Sigmoid colon (tissue), 7 donors: ENCODE measurements around the gene MAD1L1. TPM values are rescaled to one million over a fixed set of nuclear protein-coding genes. Genes with fewer than 3 reads are reported as not detected.

Experiments
- DNase-seq: peaks from one replicate; pipeline ENCODE4 v3.0.0-alpha.2; 2019
- H3K27ac ChIP-seq, 4 donors: fragments of 200-600 bp; sonication (generic); one replicate each; pipeline ENCODE4 v1.5.1; 2016 to 2019; ENCODE audit warnings: mild to moderate bottlenecking in 1 of 4
- H3K27me3 ChIP-seq, 3 donors: fragments of 200-600 bp; sonication (generic); one replicate each; pipeline ENCODE4 v1.5.1; 2019; ENCODE audit warnings: mild to moderate bottlenecking in 1 of 3
- H3K36me3 ChIP-seq, 4 donors: fragments of 200-600 bp; sonication (generic); one replicate each; pipeline ENCODE4 v1.5.1; 2016 to 2019
- H3K4me1 ChIP-seq, 4 donors: fragments of 200-600 bp; sonication (generic); one replicate each; pipeline ENCODE4 v1.5.1; 2017 to 2019
- H3K4me3 ChIP-seq, 4 donors: fragments of 200-600 bp; sonication (generic); one replicate each; pipeline ENCODE4 v1.5.1; 2017 to 2019; ENCODE audit warnings: mild to moderate bottlenecking in 2 of 4, moderate library complexity in 1 of 4
- H3K9me3 ChIP-seq, 4 donors: fragments of 200-600 bp in 3 of 4; sonication (generic) in 3 of 4; one replicate each; pipeline versions ENCODE4 v1.5.1 to v1.6.1; 2013 to 2019
- CTCF ChIP-seq, 4 experiments: fragments of 450-650 bp in 3 of 4; fragments of 200-600 bp in 1 of 4; IDR thresholded peaks; one replicate each; pipeline ENCODE4 v1.5.1; 2016 to 2019; ENCODE audit warnings: antibody characterized with exemption in 4 of 4, mild to moderate bottlenecking in 3 of 4, moderate library complexity in 2 of 4
- EP300 ChIP-seq, 4 donors: sonication (generic); formaldehyde crosslinking; IDR thresholded peaks; one replicate each; pipeline ENCODE4 v1.6.1; 2017; ENCODE audit warnings: antibody characterized with exemption in 4 of 4
- POLR2A ChIP-seq, 2 donors: fragments of 450-650 bp; IDR thresholded peaks; one replicate each; pipeline ENCODE4 v1.6.1; 2016; ENCODE audit warnings: antibody characterized with exemption in 2 of 2, mild to moderate bottlenecking in 2 of 2, moderate library complexity in 2 of 2
- POLR2AphosphoS5 ChIP-seq, 4 donors: sonication (generic); formaldehyde crosslinking; IDR thresholded peaks; one replicate each; pipeline ENCODE4 v1.6.1; 2017; ENCODE audit warnings: antibody characterized with exemption in 4 of 4
- WGBS, 2 donors: extraction: QIAGEN DNeasy Blood & Tissue Kit; methylation state at CpG; one replicate each; pipeline ENCODE4 v1.1.7; 2013; 5-methylcytosine and 5-hydroxymethylcytosine counted together
- intact Hi-C: fragments of 100-400 bp; cut with DNase I; formaldehyde crosslinking; loops from one replicate; pipeline ENCODE4 v1.15.1; 2023
- polyA plus RNA-seq, 3 donors: library from polyadenylated mRNA; stranded (reverse); fragments of 200-250 nt; gene quantifications; one replicate each; pipeline ENCODE4 v1.2.3, GENCODE V29; 2013
- total RNA-seq, 4 donors: library from RNA; depleted of rRNA; stranded (reverse); fragments of >200 nt; gene quantifications; one replicate each; pipeline ENCODE4 v1.1.0, GENCODE V29; 2016
- donor health status: healthy with polysubstance abuse.
- donor health status: Bipolar disorder and iron deficiency.
- donor health status: healthy.

Gene MAD1L1
- total and polyA plus RNA-seq, 7 donors: 10.2 to 38.4 (median 20.6) TPM

GRCh38 chr7:2080060-2080387 lies 152.7 kb downstream of the MAD1L1 start:
- H3K4me1 ChIP-seq: no peaks in the 10 kb centered on the region
- peaks cover 0 to 5% (median 0%) of the 10 kb centered on the region in 4 donors for H3K36me3 ChIP-seq
- H3K27me3 ChIP-seq: no peaks in the 10 kb centered on the region
- intact Hi-C loops: no loop called here
- 35 to 64% methylated on average over 6 of the region's 6 CpGs for WGBS, 2 donors
- H3K4me3 ChIP-seq: no peak overlapping the region
- no peak overlapping the region for H3K27ac ChIP-seq
- no peak for DNase-seq
- no peaks in the 10 kb centered on the region for H3K9me3 ChIP-seq
- no peak for TF ChIP-seq EP300 (IDR thresholded peaks at IDR 0.05)
- TF ChIP-seq POLR2AphosphoS5 (IDR thresholded peaks at IDR 0.05): no peak
- no peak for TF ChIP-seq CTCF (IDR thresholded peaks at IDR 0.05)
- no peak for TF ChIP-seq POLR2A (IDR thresholded peaks at IDR 0.05)

GRCh38 chr7:2079332-2080059 lies 153.2 kb downstream of the MAD1L1 start:
- no peak overlapping the region for H3K27ac ChIP-seq
- DNase-seq: no peak
- no peak overlapping the region for H3K4me3 ChIP-seq
- no peaks in the 10 kb centered on the region for H3K4me1 ChIP-seq
- 33 to 66% methylated on average over 22 of the region's 22 CpGs for WGBS, 2 donors
- TF ChIP-seq POLR2AphosphoS5 (IDR thresholded peaks at IDR 0.05): no peak
- TF ChIP-seq POLR2A (IDR thresholded peaks at IDR 0.05): no peak
- no peak for TF ChIP-seq CTCF (IDR thresholded peaks at IDR 0.05)
- TF ChIP-seq EP300 (IDR thresholded peaks at IDR 0.05): no peak
- H3K36me3 ChIP-seq: peaks cover 0 to 5% (median 0%) of the 10 kb centered on the region in 4 donors
- H3K9me3 ChIP-seq: no peaks in the 10 kb centered on the region
- H3K27me3 ChIP-seq: no peaks in the 10 kb centered on the region
- intact Hi-C loops: no loop called here

DNA sequence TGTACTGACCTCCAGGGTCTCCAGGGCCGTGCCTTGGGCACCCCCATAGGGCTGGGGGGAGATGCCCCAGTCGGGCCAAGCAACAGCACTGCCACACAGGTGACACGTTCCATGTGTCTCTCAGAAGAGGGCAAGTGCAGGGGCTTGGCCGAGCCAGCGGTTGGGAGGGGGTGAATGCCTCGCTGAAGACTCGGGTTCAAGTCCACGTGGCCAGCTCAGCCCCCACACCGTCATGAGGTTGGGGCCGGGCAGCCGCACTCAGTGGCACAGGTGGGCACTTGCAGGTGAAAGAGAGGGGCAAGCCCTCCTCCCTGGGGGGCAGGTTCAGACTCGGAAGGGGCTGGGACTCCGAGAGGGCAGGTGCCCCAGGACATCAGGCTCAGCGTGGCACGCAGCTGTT lies 153.8 kb downstream of the MAD1L1 start:
- intact Hi-C loops: no loop called here
- no peaks in the 10 kb centered on the region for H3K36me3 ChIP-seq
- no peaks in the 10 kb centered on the region for H3K9me3 ChIP-seq
- no peak for TF ChIP-seq POLR2A (IDR thresholded peaks at IDR 0.05)
- no peak for TF ChIP-seq CTCF (IDR thresholded peaks at IDR 0.05)
- TF ChIP-seq POLR2AphosphoS5 (IDR thresholded peaks at IDR 0.05): no peak
- no peak for TF ChIP-seq EP300 (IDR thresholded peaks at IDR 0.05)
- no peak overlapping the region for H3K27ac ChIP-seq
- DNase-seq: no peak
- WGBS, 2 donors: 81 to 91% methylated on average over 15 of the region's 15 CpGs
- no peaks in the 10 kb centered on the region for H3K27me3 ChIP-seq
- H3K4me3 ChIP-seq: no peak overlapping the region
- H3K4me1 ChIP-seq: no peaks in the 10 kb centered on the region

- Histone ChIP-seq H3K9me3 (no peaks in the 10 kb centered on the region), H3K27me3 (no peaks in the 10 kb centered on the region), H3K36me3 (no peaks in the 10 kb centered on the region), H3K4me3 (no peak overlapping the region), H3K4me1 (no peaks in the 10 kb centered on the region), H3K27ac (no peak overlapping the region)
- intact Hi-C loops: no loop called here
- WGBS, 2 donors: 96 to 97% methylated on average over 27 of the region's 27 CpGs
- no peak for TF ChIP-seq POLR2A (IDR thresholded peaks at IDR 0.05)
- TF ChIP-seq EP300 (IDR thresholded peaks at IDR 0.05): no peak
- TF ChIP-seq CTCF (IDR thresholded peaks at IDR 0.05): no peak
- TF ChIP-seq POLR2AphosphoS5 (IDR thresholded peaks at IDR 0.05): no peak
- DNase-seq: no peak
These were observed 156.1 kb downstream of the MAD1L1 start for GRCh38 chr7:2076649-2077064.

GRCh38 chr7:2075811-2076210 lies 156.9 kb downstream of the MAD1L1 start:
- TF ChIP-seq EP300 (IDR thresholded peaks at IDR 0.05) (no peak), CTCF (IDR thresholded peaks at IDR 0.05) (no peak), POLR2A (IDR thresholded peaks at IDR 0.05) (no peak), POLR2AphosphoS5 (IDR thresholded peaks at IDR 0.05) (no peak)
- intact Hi-C loops: no loop called here
- no peaks in the 10 kb centered on the region for H3K9me3 ChIP-seq

More at GRCh38 chr7:2075811-2076210, 156.9 kb downstream of the MAD1L1 start:
- H3K27ac ChIP-seq: no peak overlapping the region
- H3K27me3 ChIP-seq: no peaks in the 10 kb centered on the region
- H3K4me1 ChIP-seq: no peaks in the 10 kb centered on the region
- no peaks in the 10 kb centered on the region for H3K36me3 ChIP-seq
- WGBS, 2 donors: 95 to 96% methylated on average over 17 of the region's 17 CpGs
- no peak for DNase-seq
- no peak overlapping the region for H3K4me3 ChIP-seq
